ENCODE results near the gene LOXL1.

GRCh38 chr15:73979636-73980035 lies 53.4 kb downstream of the LOXL1 start:
- TF ChIP-seq TAF1 (conservative IDR thresholded peaks at IDR 0.05) (no peak), SP1 (IDR thresholded peaks at IDR 0.05) (no peak), YY1 (IDR thresholded peaks at IDR 0.05) (no peak), REST (IDR thresholded peaks at IDR 0.05) (no peak), CTCF (IDR thresholded peaks at IDR 0.05; ENCODE audit: low read depth, low read length, missing input control) (no peak), ATF3 (IDR thresholded peaks at IDR 0.05) (no peak), ZBTB33 (IDR thresholded peaks at IDR 0.05) (no peak), HNF4A (conservative IDR thresholded peaks at IDR 0.05) (no peak), MAX (IDR thresholded peaks at IDR 0.05) (no peak), RAD21 (IDR thresholded peaks at IDR 0.05) (no peak), RXRA (IDR thresholded peaks at IDR 0.05) (no peak), JUND (IDR thresholded peaks at IDR 0.05) (no peak), FOXA1 (IDR thresholded peaks at IDR 0.05) (no peak), GABPA (IDR thresholded peaks at IDR 0.05 in 1 of 2, conservative IDR thresholded peaks at IDR 0.05 in 1 of 2) (no peak)

Data from liver (tissue), 3 donors.